ENCODE results near the gene DYNLT4. TPM values are rescaled to one million over a fixed set of nuclear protein-coding genes. Genes with fewer than 3 reads are reported as not detected.

DYNLT4 gene
- total RNA-seq, 4 donors from 2014 or later, result 1.4 TPM; not detected in 3

- in situ Hi-C loops (cut with MboI; ENCODE audit: low pct_ligation_motif_present in 1 of 4, low pct_unique_long_range_greater_than_20kb in 1 of 4, low sequenced_read_pairs in 3 of 4) (no loop called here), intact Hi-C loops (cut with DNase I; ENCODE audit: low total_unique reads) (loop anchor here (2.0 kb wide), 1 partner anchor 69 kb away; the partner anchor contains the start of gene KIF2C)
- H3K4me1 ChIP-seq, result peaks cover 39 to 59% (median 50%) of the 10 kb centered on the region in 4 donors
- peak; percentile 83 for TF ChIP-seq EP300 (IDR thresholded peaks at IDR 0.05; ENCODE audit: low read depth)
- peak; percentile 60 for TF ChIP-seq POLR2A (IDR thresholded peaks at IDR 0.05)
- TF ChIP-seq POLR2AphosphoS5 (IDR thresholded peaks at IDR 0.05), result peak; percentile 73 to 89 (median 78)
- peak in 1 of 5 experiments; percentile 3 for TF ChIP-seq CTCF (IDR thresholded peaks at IDR 0.05)
- no peak overlapping the region for H3K4me3 ChIP-seq
- H3K27me3 ChIP-seq, result no peaks in the 10 kb centered on the region
- H3K36me3 ChIP-seq, result peaks cover 0 to 6% (median 0%) of the 10 kb centered on the region in 4 donors
- peak overlapping the region; percentile 92 to 96 (median 94) for H3K27ac ChIP-seq
- peak; percentile 97 for DNase-seq
- no peaks in the 10 kb centered on the region for H3K9me3 ChIP-seq
- 1% methylated on average over 16 of the region's 16 CpGs; no CpG with 5 or more reads in 1 of the 2 donors for WGBS, 2 donors (ENCODE audit: low coverage in 1 of 2)
Observed at GRCh38 chr1:44807364-44808062, 362 bp upstream of the DYNLT4 start.

GRCh38 chr1:44806025-44806703 lies 987 bp downstream of the DYNLT4 start:
- peak; percentile 8 for DNase-seq
- Histone ChIP-seq H3K27ac (peak overlapping the region; percentile 92 to 96 (median 94)), H3K4me3 (no peak overlapping the region), H3K36me3 (peaks cover 0 to 6% (median 0%) of the 10 kb centered on the region in 4 donors), H3K4me1 (peaks cover 43 to 65% (median 53%) of the 10 kb centered on the region in 4 donors), H3K9me3 (no peaks in the 10 kb centered on the region), H3K27me3 (no peaks in the 10 kb centered on the region)
- in situ Hi-C loops (cut with MboI; ENCODE audit: low pct_ligation_motif_present in 1 of 4, low pct_unique_long_range_greater_than_20kb in 1 of 4, low sequenced_read_pairs in 3 of 4) (no loop called here), intact Hi-C loops (cut with DNase I; ENCODE audit: low total_unique reads) (loop anchor here (2.0 kb wide), 1 partner anchor 67 kb away; the partner anchor contains the start of gene KIF2C)
- TF ChIP-seq EP300 (IDR thresholded peaks at IDR 0.05; ENCODE audit: low read depth) (no peak), POLR2AphosphoS5 (IDR thresholded peaks at IDR 0.05) (no peak), POLR2A (IDR thresholded peaks at IDR 0.05) (no peak), CTCF (IDR thresholded peaks at IDR 0.05) (no peak)
- WGBS, 2 donors (ENCODE audit: low coverage in 1 of 2), result 97% methylated on average over 69 of the region's 70 CpGs; no CpG with 5 or more reads in 1 of the 2 donors

- 98% methylated on average over 19 of the region's 20 CpGs; no CpG with 5 or more reads in 1 of the 2 donors for WGBS, 2 donors (ENCODE audit: low coverage in 1 of 2)
- in situ Hi-C loops (cut with MboI; ENCODE audit: low pct_ligation_motif_present in 1 of 4, low pct_unique_long_range_greater_than_20kb in 1 of 4, low sequenced_read_pairs in 3 of 4) (no loop called here), intact Hi-C loops (cut with DNase I; ENCODE audit: low total_unique reads) (loop anchor here (2.0 kb wide), 1 partner anchor 67 kb away; the partner anchor contains the start of gene KIF2C)
- H3K4me1 ChIP-seq, result peaks cover 43 to 66% (median 53%) of the 10 kb centered on the region in 4 donors
- H3K9me3 ChIP-seq, result no peaks in the 10 kb centered on the region
- H3K27ac ChIP-seq, result peak overlapping the region; percentile 92 to 96 (median 94)
- no peaks in the 10 kb centered on the region for H3K27me3 ChIP-seq
- H3K36me3 ChIP-seq, result peaks cover 0 to 6% (median 0%) of the 10 kb centered on the region in 4 donors
- DNase-seq, result no peak
- no peak for TF ChIP-seq POLR2A (IDR thresholded peaks at IDR 0.05)
- no peak for TF ChIP-seq CTCF (IDR thresholded peaks at IDR 0.05)
- TF ChIP-seq POLR2AphosphoS5 (IDR thresholded peaks at IDR 0.05), result no peak
- TF ChIP-seq EP300 (IDR thresholded peaks at IDR 0.05; ENCODE audit: low read depth), result no peak
- H3K4me3 ChIP-seq, result no peak overlapping the region
Observed at GRCh38 chr1:44805311-44806024, 1.7 kb downstream of the DYNLT4 start.
